ENCODE measurements around the gene TBC1D8.
A peak's percentile ranks its signal among the peaks of the same experiment; 100 is the strongest.

The TBC1D8 gene

GRCh38 chr2:101148777-101149176 lies 2.4 kb downstream of the TBC1D8 start:
- DNase-seq (ENCODE audit: low read depth): no peak
- H3K4me3 ChIP-seq (ENCODE audit: control insufficient read depth, low read depth, low read length): no peak overlapping the region
- TF ChIP-seq CTCF (conservative IDR thresholded peaks at IDR 0.05; ENCODE audit: control insufficient read depth, insufficient read depth, low read depth, low read length): no peak

- DNase-seq (ENCODE audit: low read depth): no peak
- TF ChIP-seq CTCF (conservative IDR thresholded peaks at IDR 0.05; ENCODE audit: control insufficient read depth, insufficient read depth, low read depth, low read length): no peak
- no peak overlapping the region for H3K4me3 ChIP-seq (ENCODE audit: control insufficient read depth, low read depth, low read length)
Measured at GRCh38 chr2:101147971-101148370, 3.2 kb downstream of the TBC1D8 start.

- DNase-seq (ENCODE audit: low read depth): no peak
- TF ChIP-seq CTCF (conservative IDR thresholded peaks at IDR 0.05; ENCODE audit: control insufficient read depth, insufficient read depth, low read depth, low read length): no peak
- no peak overlapping the region for H3K4me3 ChIP-seq (ENCODE audit: control insufficient read depth, low read depth, low read length)
Measured at GRCh38 chr2:101147062-101147461, 4.1 kb downstream of the TBC1D8 start.

GRCh38 chr2:101146535-101146934 lies 4.6 kb downstream of the TBC1D8 start:
- TF ChIP-seq CTCF (conservative IDR thresholded peaks at IDR 0.05; ENCODE audit: control insufficient read depth, insufficient read depth, low read depth, low read length): no peak
- H3K4me3 ChIP-seq (ENCODE audit: control insufficient read depth, low read depth, low read length): no peak overlapping the region
- DNase-seq (ENCODE audit: low read depth): no peak

- DNase-seq (ENCODE audit: low read depth): peak; percentile 41
- no peak overlapping the region for H3K4me3 ChIP-seq (ENCODE audit: control insufficient read depth, low read depth, low read length)
- TF ChIP-seq CTCF (conservative IDR thresholded peaks at IDR 0.05; ENCODE audit: control insufficient read depth, insufficient read depth, low read depth, low read length): no peak
Measured at GRCh38 chr2:101145406-101145805, 5.8 kb downstream of the TBC1D8 start.

GRCh38 chr2:101142163-101142562 lies 9.0 kb downstream of the TBC1D8 start:
- no peak for DNase-seq (ENCODE audit: low read depth)
- TF ChIP-seq CTCF (conservative IDR thresholded peaks at IDR 0.05; ENCODE audit: control insufficient read depth, insufficient read depth, low read depth, low read length): no peak
- no peak overlapping the region for H3K4me3 ChIP-seq (ENCODE audit: control insufficient read depth, low read depth, low read length)

GRCh38 chr2:101140978-101141655 lies 10.1 kb downstream of the TBC1D8 start:
- H3K4me3 ChIP-seq (ENCODE audit: control insufficient read depth, low read depth, low read length): no peak overlapping the region
- TF ChIP-seq CTCF (conservative IDR thresholded peaks at IDR 0.05; ENCODE audit: control insufficient read depth, insufficient read depth, low read depth, low read length): no peak
- peak; percentile 45 for DNase-seq (ENCODE audit: low read depth)
